RWPE2 (cell line): ENCODE results near the gene HOXA9.
A peak's percentile ranks its signal among the peaks of the same experiment; 100 is the strongest.

Experiments
- ATAC-seq: fragments of 200-7000 bp; cut with Tn5 transposase; 3 replicates; pipeline ENCODE4 v1.9.1; 2021; ENCODE audit warnings: low read depth
- DNase-seq: peaks from one replicate; pipeline ENCODE4 v3.0.0-alpha.2; 2020; ENCODE audit warnings: low spot score
- H3K27ac ChIP-seq: fragments of 450-650 bp; 2 replicates; pipeline ENCODE4 v1.5.1; 2017; ENCODE audit warnings: mild to moderate bottlenecking; ENCODE audit not compliant: poor library complexity, severe bottlenecking
- H3K27me3 ChIP-seq: fragments of 250-450 bp; sonication (Bioruptor Pico); 2 replicates; pipeline ENCODE4 v1.5.1; 2021; ENCODE audit warnings: mild to moderate bottlenecking, moderate library complexity; ENCODE audit not compliant: insufficient read depth, poor library complexity, severe bottlenecking
- H3K36me3 ChIP-seq: fragments of 250-450 bp; sonication (Bioruptor Pico); 2 replicates; pipeline ENCODE4 v1.5.1; 2020; ENCODE audit warnings: low read depth, mild to moderate bottlenecking, moderate library complexity
- H3K4me1 ChIP-seq: fragments of 250-450 bp; sonication (Bioruptor Pico); 2 replicates; pipeline ENCODE4 v1.5.1; 2021; ENCODE audit warnings: mild to moderate bottlenecking, moderate library complexity; ENCODE audit not compliant: insufficient read depth, poor library complexity, severe bottlenecking
- H3K4me3 ChIP-seq: fragments of 250-450 bp; sonication (Bioruptor Pico); 2 replicates; pipeline ENCODE4 v1.5.1; 2021; ENCODE audit warnings: mild to moderate bottlenecking, moderate library complexity; ENCODE audit not compliant: severe bottlenecking
- H3K9me3 ChIP-seq: fragments of 250-450 bp; sonication (Bioruptor Pico); 2 replicates; pipeline ENCODE4 v1.5.1; 2021; ENCODE audit warnings: mild to moderate bottlenecking, moderate library complexity; ENCODE audit not compliant: severe bottlenecking
- CTCF ChIP-seq: fragments of 450-650 bp; IDR thresholded peaks from one replicate; pipeline ENCODE4 v1.5.1; 2017; ENCODE audit warnings: mild to moderate bottlenecking, moderate library complexity; ENCODE audit not compliant: poor library complexity, severe bottlenecking

HOXA9 gene

GRCh38 chr7:27165089-27165995 is at the start of gene HOXA9:
TSS of gene HOXA9 (minus strand) at chr7:27165537. CDS start at chr7:27165457, 80 bp downstream.
- Histone ChIP-seq H3K27ac (peak within 1 kb of the TSS; percentile 93), H3K9me3 (no peaks in the 10 kb centered on the region), H3K4me1 (peaks cover 5% of the 10 kb centered on the region), H3K4me3 (peak within 1 kb of the TSS; percentile 54), H3K27me3 (no peaks in the 10 kb centered on the region), H3K36me3 (peaks cover 18% of the 10 kb centered on the region)
- TF ChIP-seq CTCF = no peak
- ATAC-seq (peak; percentile 1; the same call in 1 of the 3 replicates), DNase-seq (peak; percentile 93)

GRCh38 chr7:27214239-27214950 is 49.1 kb upstream of the HOXA9 start:
- Histone ChIP-seq H3K4me3 (no peak overlapping the region), H3K36me3 (no peaks in the 10 kb centered on the region), H3K27me3 (no peaks in the 10 kb centered on the region), H3K27ac (no peak overlapping the region), H3K4me1 (no peaks in the 10 kb centered on the region), H3K9me3 (no peaks in the 10 kb centered on the region)
- DNase-seq = no peak
- no peak for ATAC-seq
- TF ChIP-seq CTCF = no peak

- Histone ChIP-seq H3K4me3 (no peak overlapping the region), H3K4me1 (no peaks in the 10 kb centered on the region), H3K27me3 (no peaks in the 10 kb centered on the region), H3K9me3 (no peaks in the 10 kb centered on the region), H3K27ac (no peak overlapping the region), H3K36me3 (no peaks in the 10 kb centered on the region)
- no peak for TF ChIP-seq CTCF
- ATAC-seq (no peak), DNase-seq (no peak)
These were observed 48.3 kb upstream of the HOXA9 start for GRCh38 chr7:27213433-27214238.

GRCh38 chr7:27212497-27213432 is 47.4 kb upstream of the HOXA9 start:
- H3K4me3 ChIP-seq = no peak overlapping the region
- H3K36me3 ChIP-seq = no peaks in the 10 kb centered on the region
- H3K27me3 ChIP-seq = no peaks in the 10 kb centered on the region
- ATAC-seq (no peak), DNase-seq (no peak)
- no peaks in the 10 kb centered on the region for H3K9me3 ChIP-seq
- no peaks in the 10 kb centered on the region for H3K4me1 ChIP-seq
- no peak overlapping the region for H3K27ac ChIP-seq
- no peak for TF ChIP-seq CTCF
